ENCODE results near the gene BSG.

DNA sequence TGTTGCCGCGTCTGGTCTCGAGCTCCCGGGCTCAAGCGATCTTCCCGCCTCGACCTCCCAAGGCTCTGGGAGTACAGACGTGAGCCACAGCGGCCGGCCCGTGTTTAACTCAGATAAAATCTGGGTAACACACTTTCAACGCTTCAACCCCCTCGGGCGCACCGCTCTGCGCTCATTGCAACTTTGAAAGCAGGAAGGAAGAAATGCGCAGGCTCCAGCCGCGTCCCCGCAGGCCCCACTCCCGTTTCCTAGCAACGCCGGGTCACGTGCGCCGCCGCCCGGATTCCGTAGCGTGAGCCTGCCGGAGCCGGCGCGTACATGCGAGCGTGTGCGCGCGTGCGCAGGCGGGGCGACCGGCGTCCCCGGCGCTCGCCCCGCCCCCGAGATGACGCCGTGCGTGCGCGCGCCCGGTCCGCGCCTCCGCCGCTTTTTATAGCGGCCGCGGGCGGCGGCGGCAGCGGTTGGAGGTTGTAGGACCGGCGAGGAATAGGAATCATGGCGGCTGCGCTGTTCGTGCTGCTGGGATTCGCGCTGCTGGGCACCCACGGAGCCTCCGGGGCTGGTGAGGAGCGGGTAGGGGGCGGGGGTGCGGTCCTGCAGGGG is at the start of gene BSG:
- TF ChIP-seq GATA3 (IDR thresholded peaks at IDR 0.05; ENCODE audit: low read depth, low read length) (no peak; the same call in 1 of the 2 replicates), GATA2 (IDR thresholded peaks at IDR 0.05; ENCODE audit: low read depth, low read length) (peak; percentile 95)

All from SH-SY5Y (cell line).